ENCODE measurements around the gene AP4M1. TPM values are rescaled to one million over a fixed set of nuclear protein-coding genes. Genes with fewer than 3 reads are reported as not detected.
A peak's percentile ranks its signal among the peaks of the same experiment; 100 is the strongest.

AP4M1 gene
- total RNA-seq, 1 experiment from 2014 or later = 25.1 TPM

GRCh38 chr7:100100420-100101015 lies 925 bp upstream of the AP4M1 start:
- Histone ChIP-seq H3K27ac (ENCODE audit: low read depth, low read length, poor library complexity, severe bottlenecking) (peak overlapping the region; percentile 99), H3K4me1 (ENCODE audit: insufficient read depth, low read length, poor library complexity, severe bottlenecking) (peaks cover 22% of the 10 kb centered on the region), H3K36me3 (ENCODE audit: insufficient read depth, low read length, poor library complexity, severe bottlenecking) (peaks cover 55% of the 10 kb centered on the region), H3K9me3 (ENCODE audit: low read depth, low read length, poor library complexity, severe bottlenecking) (no peaks in the 10 kb centered on the region), H3K4me3 (ENCODE audit: low read depth, low read length, poor library complexity, severe bottlenecking) (peak overlapping the region; percentile 71), H3K27me3 (replicated peaks; ENCODE audit: insufficient read depth, low read depth, low read length, poor library complexity) (no peaks in the 10 kb centered on the region)
- BruUV-seq (replicated peaks) = no TSS peak
- POLR2A ChIA-PET (ENCODE audit: low non-redundant PET) = interaction anchor here (0.6 to 0.7 kb wide), 4 partner anchors 14 to 726 kb away, joined by 3 to 9 read pairs (median 6); partner anchors contain the start of gene ARPC1B
- intact Hi-C loops (cut with micrococcal nuclease; ENCODE audit: unreplicated experiment) = no loop called here
- TF ChIP-seq CTCF (conservative IDR thresholded peaks at IDR 0.05; ENCODE audit: low read depth, low read length) (no peak), EZH2 (IDR thresholded peaks at IDR 0.05; ENCODE audit: borderline replicate concordance, low read depth, low read length, poor library complexity, severe bottlenecking) (no peak)
- peak; percentile 97 for DNase-seq (ENCODE audit: low spot score)
- CTCF ChIA-PET = no interaction called here

GRCh38 chr7:100102950-100103840 lies 1.8 kb downstream of the AP4M1 start:
- Histone ChIP-seq H3K4me1 (ENCODE audit: insufficient read depth, low read length, poor library complexity, severe bottlenecking) (peaks cover 21% of the 10 kb centered on the region), H3K9me3 (ENCODE audit: low read depth, low read length, poor library complexity, severe bottlenecking) (no peaks in the 10 kb centered on the region), H3K27ac (ENCODE audit: low read depth, low read length, poor library complexity, severe bottlenecking) (peak overlapping the region; percentile 99), H3K4me3 (ENCODE audit: low read depth, low read length, poor library complexity, severe bottlenecking) (no peak overlapping the region), H3K36me3 (ENCODE audit: insufficient read depth, low read length, poor library complexity, severe bottlenecking) (peaks cover 50% of the 10 kb centered on the region), H3K27me3 (replicated peaks; ENCODE audit: insufficient read depth, low read depth, low read length, poor library complexity) (no peaks in the 10 kb centered on the region)
- intact Hi-C loops (cut with micrococcal nuclease; ENCODE audit: unreplicated experiment) = no loop called here
- no peak for DNase-seq (ENCODE audit: low spot score)
- BruUV-seq (replicated peaks) = no TSS peak
- TF ChIP-seq CTCF (conservative IDR thresholded peaks at IDR 0.05; ENCODE audit: low read depth, low read length) (no peak), EZH2 (IDR thresholded peaks at IDR 0.05; ENCODE audit: borderline replicate concordance, low read depth, low read length, poor library complexity, severe bottlenecking) (no peak)
- POLR2A ChIA-PET (ENCODE audit: low non-redundant PET) = no interaction called here
- CTCF ChIA-PET = interaction anchor here (0.6 kb wide), 1 partner anchor 725 kb away, joined by 3 read pairs; no protein-coding TSS in a partner anchor

- H3K9me3 ChIP-seq (ENCODE audit: low read depth, low read length, poor library complexity, severe bottlenecking) = no peaks in the 10 kb centered on the region
- TF ChIP-seq EZH2 (IDR thresholded peaks at IDR 0.05; ENCODE audit: borderline replicate concordance, low read depth, low read length, poor library complexity, severe bottlenecking) (no peak), CTCF (conservative IDR thresholded peaks at IDR 0.05; ENCODE audit: low read depth, low read length) (no peak)
- BruUV-seq (replicated peaks) = no TSS peak
- intact Hi-C loops (cut with micrococcal nuclease; ENCODE audit: unreplicated experiment) = no loop called here
- no peak for DNase-seq (ENCODE audit: low spot score)
- H3K4me3 ChIP-seq (ENCODE audit: low read depth, low read length, poor library complexity, severe bottlenecking) = no peak overlapping the region
- no peak overlapping the region for H3K27ac ChIP-seq (ENCODE audit: low read depth, low read length, poor library complexity, severe bottlenecking)
- H3K27me3 ChIP-seq (replicated peaks; ENCODE audit: insufficient read depth, low read depth, low read length, poor library complexity) = no peaks in the 10 kb centered on the region
- CTCF ChIA-PET = no interaction called here
- POLR2A ChIA-PET (ENCODE audit: low non-redundant PET) = no interaction called here
- peaks cover 8% of the 10 kb centered on the region for H3K4me1 ChIP-seq (ENCODE audit: insufficient read depth, low read length, poor library complexity, severe bottlenecking)
- H3K36me3 ChIP-seq (ENCODE audit: insufficient read depth, low read length, poor library complexity, severe bottlenecking) = peaks cover 49% of the 10 kb centered on the region
These were observed 4.1 kb downstream of the AP4M1 start for GRCh38 chr7:100105534-100105933.
